Upper lobe of left lung (tissue), 4 donors: ENCODE measurements around the gene GAS2.

ENCODE experiments used
- POLR2A ChIP-seq, 4 donors: fragments of 450-650 bp; IDR thresholded peaks; one replicate each; pipeline ENCODE4 v1.5.1; 2016 to 2017; ENCODE audit warnings: antibody characterized with exemption in 4 of 4, mild to moderate bottlenecking in 2 of 4
- POLR2AphosphoS5 ChIP-seq, 2 donors: sonication (generic); formaldehyde crosslinking; IDR thresholded peaks; one replicate each; pipeline ENCODE4 v1.5.1; 2017; ENCODE audit warnings: antibody characterized with exemption in 2 of 2
- TF ChIP-seq, protein P1 (sequence below), 6 experiments: fragments of 450-650 bp in 4 of 6; fragments of 200-600 bp in 2 of 6; sonication (generic) in 2 of 6; IDR thresholded peaks; one replicate each; pipeline ENCODE4 v1.5.1; 2016 to 2019; ENCODE audit warnings: antibody characterized with exemption in 6 of 6

DNA sequence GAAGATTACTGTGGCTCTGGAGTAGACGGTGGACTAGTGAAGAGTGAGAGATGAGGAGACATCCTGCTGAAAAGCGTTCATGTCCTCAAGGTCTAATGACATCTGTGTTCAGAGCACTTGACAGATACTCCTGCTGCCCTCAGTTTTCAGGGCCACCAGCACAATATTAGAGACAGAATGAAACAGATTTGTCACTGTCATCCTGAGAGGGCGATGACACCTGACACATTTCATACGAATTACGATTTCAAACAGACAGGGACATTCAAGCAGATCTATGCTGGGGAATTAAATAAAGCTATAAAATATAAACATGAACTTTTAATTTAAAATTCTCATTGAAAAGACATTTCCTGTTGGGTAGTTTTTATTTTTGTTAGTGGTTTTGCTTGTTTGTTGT lies 134.1 kb downstream of the GAS2 start:
- TF ChIP-seq, protein P1, sequence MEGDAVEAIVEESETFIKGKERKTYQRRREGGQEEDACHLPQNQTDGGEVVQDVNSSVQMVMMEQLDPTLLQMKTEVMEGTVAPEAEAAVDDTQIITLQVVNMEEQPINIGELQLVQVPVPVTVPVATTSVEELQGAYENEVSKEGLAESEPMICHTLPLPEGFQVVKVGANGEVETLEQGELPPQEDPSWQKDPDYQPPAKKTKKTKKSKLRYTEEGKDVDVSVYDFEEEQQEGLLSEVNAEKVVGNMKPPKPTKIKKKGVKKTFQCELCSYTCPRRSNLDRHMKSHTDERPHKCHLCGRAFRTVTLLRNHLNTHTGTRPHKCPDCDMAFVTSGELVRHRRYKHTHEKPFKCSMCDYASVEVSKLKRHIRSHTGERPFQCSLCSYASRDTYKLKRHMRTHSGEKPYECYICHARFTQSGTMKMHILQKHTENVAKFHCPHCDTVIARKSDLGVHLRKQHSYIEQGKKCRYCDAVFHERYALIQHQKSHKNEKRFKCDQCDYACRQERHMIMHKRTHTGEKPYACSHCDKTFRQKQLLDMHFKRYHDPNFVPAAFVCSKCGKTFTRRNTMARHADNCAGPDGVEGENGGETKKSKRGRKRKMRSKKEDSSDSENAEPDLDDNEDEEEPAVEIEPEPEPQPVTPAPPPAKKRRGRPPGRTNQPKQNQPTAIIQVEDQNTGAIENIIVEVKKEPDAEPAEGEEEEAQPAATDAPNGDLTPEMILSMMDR (IDR thresholded peaks at IDR 0.05), result no peak
- no peak for TF ChIP-seq POLR2A (IDR thresholded peaks at IDR 0.05)
- no peak for TF ChIP-seq POLR2AphosphoS5 (IDR thresholded peaks at IDR 0.05)
